Cardiac septum (tissue), 1 donor: Measurements from ENCODE around the gene C6orf141. TPM values are rescaled to one million over a fixed set of nuclear protein-coding genes. Genes with fewer than 3 reads are reported as not detected.

Experiments
- DNase-seq: peaks from one replicate; pipeline ENCODE4 v3.0.0-alpha.2; 2020; ENCODE audit warnings: low spot score
- intact Hi-C: fragments of 100-400 bp; cut with DNase I; formaldehyde crosslinking; loops from one replicate; pipeline ENCODE4 v1.14.0; 2022
- total RNA-seq: library from RNA; stranded (reverse); fragmentation: NEBNext Ultra II Directional; extraction: Animal tissue kit (Norgen Biotek cat#: 25700); gene quantifications from one replicate; pipeline ENCODE4 v1.2.1, GENCODE V29; 2021
- donor health status: DM: no; HTN: no; CAD: no.

Gene C6orf141
- total RNA-seq, 1 donor from 2014 or later: 0.38 TPM

- intact Hi-C loops: no loop called here
- no peak for DNase-seq
Measured at GRCh38 chr6:49531774-49532569, 18.5 kb upstream of the C6orf141 start.

DNA sequence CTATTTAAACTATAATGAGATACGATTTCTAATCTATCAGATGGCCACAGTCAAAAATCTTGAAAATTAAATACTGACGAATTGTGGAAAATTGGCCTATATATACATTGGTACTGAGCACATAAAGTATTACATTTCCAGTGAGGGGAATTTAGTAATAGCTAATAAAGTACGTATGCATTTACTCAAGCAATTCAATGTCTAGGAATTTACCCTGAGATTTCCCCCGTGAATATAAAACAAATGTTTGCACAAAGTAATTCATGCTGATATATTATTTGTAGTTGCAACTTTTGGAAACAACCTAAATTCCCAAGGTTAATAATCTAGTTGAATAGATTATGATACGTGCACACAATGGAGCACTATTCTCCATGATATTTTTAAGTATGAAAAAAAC is 14.7 kb upstream of the C6orf141 start:
- intact Hi-C loops: loop anchor here (5.0 kb wide), 1 partner anchor 72 kb away; no protein-coding TSS in a partner anchor
- DNase-seq: no peak

GRCh38 chr6:49539102-49539501 is 11.4 kb upstream of the C6orf141 start:
- no peak for DNase-seq
- intact Hi-C loops: loop anchor here (5.0 kb wide), 1 partner anchor 68 kb away; no protein-coding TSS in a partner anchor

DNA sequence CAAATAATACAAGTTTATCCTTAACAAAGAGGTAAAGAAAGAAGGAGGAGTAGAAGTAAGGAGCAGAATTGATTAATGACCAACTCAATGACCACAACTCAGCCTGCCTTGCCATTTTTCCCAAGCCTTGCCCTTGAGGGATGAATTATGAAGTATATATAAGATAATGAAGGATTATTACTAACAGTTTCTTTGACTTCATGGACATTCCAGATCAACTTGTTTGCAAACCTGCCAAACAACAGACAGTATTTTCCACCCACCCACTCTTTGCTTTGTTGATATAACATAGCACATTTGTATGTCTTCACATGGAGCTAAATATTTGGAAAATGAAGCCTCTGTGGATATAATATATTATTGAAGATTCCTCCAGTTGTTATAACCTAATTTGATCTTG is 9.9 kb upstream of the C6orf141 start:
- intact Hi-C loops: no loop called here

GRCh38 chr6:49541210-49541724 is 9.2 kb upstream of the C6orf141 start:
- DNase-seq: no peak
- intact Hi-C loops: no loop called here

More for the DNA sequence above, 9.9 kb upstream of the C6orf141 start:
- no peak for DNase-seq

- intact Hi-C loops: no loop called here
- DNase-seq: no peak
Measured at GRCh38 chr6:49541936-49542335, 8.5 kb upstream of the C6orf141 start.

DNA sequence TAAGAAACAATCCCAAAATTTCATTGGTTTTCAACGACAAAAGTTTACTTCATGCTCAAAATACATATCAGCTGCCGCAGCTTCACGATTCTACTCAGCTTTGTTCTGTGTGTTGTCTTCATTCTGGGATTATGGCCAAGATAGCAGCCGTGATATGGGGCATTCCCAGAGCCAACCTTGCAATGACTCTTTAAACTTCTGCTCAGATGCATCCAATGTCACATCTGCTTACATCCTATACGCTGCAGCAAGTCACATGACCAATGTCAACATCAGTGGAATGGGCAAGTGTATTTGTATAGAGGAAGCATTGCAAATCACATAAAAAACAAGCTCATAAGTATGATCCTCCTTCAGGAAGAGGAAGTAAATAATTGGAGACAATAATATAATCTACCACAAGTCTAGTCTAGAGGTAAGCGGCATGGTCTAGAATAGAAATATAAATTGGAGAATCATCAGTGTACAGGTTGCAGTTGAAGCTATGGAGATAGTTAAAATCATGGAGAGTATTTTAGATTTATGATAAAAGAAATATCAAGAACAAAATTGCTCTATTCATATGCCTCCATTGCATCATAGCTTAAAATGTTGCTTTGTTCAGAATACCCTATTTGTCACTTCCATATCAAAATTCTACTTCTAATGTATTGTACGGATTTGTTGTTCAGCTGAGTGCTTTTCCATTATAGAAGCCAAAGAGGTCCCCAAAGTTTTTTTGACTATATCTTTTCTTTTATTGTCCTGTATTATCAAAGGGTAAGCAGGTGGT is 7.2 kb upstream of the C6orf141 start:
- DNase-seq: no peak
- intact Hi-C loops: no loop called here

- no peak for DNase-seq
- intact Hi-C loops: no loop called here
Measured at GRCh38 chr6:49546331-49546730, 4.1 kb upstream of the C6orf141 start.

DNA sequence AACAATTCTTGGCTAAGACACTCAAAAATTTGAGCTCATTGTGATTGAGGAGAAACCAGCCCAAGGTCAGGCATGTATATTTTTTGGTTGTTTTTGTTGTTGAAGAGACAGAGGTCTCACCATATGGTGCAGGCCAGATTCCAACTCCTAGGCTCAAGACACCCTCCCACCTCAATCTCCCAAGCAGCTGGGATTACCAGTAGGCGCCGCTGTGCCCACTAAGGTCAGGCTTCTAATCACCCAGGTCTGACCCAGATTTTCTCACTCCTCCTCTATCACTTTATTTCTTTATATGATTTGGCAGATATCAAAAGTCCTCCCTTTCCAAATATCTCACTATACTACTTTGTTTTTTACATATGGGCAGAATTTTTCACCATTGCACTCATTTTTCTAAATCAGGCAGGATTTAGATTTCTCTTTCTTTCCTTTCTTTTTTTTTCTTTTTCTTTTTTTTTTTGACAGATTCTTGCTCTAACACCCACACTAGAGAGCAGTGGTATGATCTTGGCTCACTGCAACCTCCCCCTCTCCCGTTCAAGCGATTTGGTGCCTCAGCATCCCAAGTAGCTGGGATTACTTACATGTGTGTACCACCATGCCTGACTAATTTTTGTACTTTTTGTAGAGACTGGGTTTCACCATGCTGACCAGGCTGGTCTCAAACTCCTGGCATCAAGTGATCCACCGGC is 1.7 kb upstream of the C6orf141 start:
- DNase-seq: no peak
- intact Hi-C loops: no loop called here

GRCh38 chr6:49549691-49550491 is 577 bp upstream of the C6orf141 start:
- intact Hi-C loops: no loop called here
- no peak for DNase-seq

- no peak for DNase-seq
- intact Hi-C loops: no loop called here
Measured at GRCh38 chr6:49551078-49551865, 804 bp downstream of the C6orf141 start.

GRCh38 chr6:49551866-49552129 is 1.3 kb downstream of the C6orf141 start:
- intact Hi-C loops: no loop called here
- no peak for DNase-seq

GRCh38 chr6:49552596-49552995 is 2.1 kb downstream of the C6orf141 start:
- intact Hi-C loops: no loop called here
- DNase-seq: no peak

GRCh38 chr6:49553384-49553783 is 2.9 kb downstream of the C6orf141 start:
- DNase-seq: no peak
- intact Hi-C loops: no loop called here

DNA sequence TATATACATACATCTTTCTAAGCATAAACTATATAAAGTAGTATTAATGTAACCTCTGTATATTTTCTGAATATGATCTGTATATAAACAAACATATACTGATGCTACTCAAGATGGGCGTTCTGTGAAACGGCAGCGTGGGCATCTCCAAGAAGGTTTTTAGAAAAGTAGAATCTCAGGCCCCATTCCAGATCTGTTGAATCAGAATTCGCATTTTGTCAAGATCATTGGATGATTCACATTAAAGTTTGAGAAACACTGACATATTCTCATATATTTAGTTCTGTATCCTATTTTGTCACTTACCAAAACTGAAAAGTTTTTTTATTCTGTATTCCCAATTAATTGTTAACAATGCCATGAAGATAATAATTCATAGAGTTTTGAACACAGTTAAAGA is 5.5 kb downstream of the C6orf141 start:
- no peak for DNase-seq
- intact Hi-C loops: no loop called here

DNA sequence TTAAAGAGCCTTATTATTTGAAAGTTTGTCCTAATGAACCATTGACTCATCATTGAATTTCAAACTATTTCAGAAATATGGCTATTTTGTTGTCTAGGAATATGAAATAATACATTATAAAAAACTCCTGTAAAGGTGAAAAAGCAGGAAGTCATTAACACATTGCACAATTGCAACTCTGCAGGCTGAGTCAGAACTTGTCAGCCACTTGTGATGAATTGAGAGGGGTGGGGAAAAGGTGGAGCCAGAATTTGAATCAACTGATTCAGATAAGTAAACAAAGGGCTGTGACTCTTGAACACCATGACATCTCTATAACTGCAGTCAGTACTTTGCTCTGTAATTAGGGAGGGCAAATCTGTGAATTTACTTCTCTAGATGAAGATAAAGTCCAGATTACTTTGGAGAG is 6.0 kb downstream of the C6orf141 start:
- intact Hi-C loops: no loop called here
- no peak for DNase-seq

- DNase-seq: no peak
- intact Hi-C loops: no loop called here
Measured at GRCh38 chr6:49557177-49557576, 6.7 kb downstream of the C6orf141 start.

- intact Hi-C loops: no loop called here
- no peak for DNase-seq
Measured at GRCh38 chr6:49558238-49558637, 7.8 kb downstream of the C6orf141 start.
